H1 (cell line): Measurements from ENCODE around the gene KRT5. TPM values are rescaled to one million over a fixed set of nuclear protein-coding genes. Genes with fewer than 3 reads are reported as not detected.

Experiments
- CTCF ChIA-PET: fragments of 300-600 bp; sonication (Branson Sonifier 250); formaldehyde crosslinking; loops from one replicate; lab custom pipeline; 2021; ENCODE audit not compliant: partially characterized antibody; lab: Charles Lee
- POLR2A ChIA-PET: fragments of 300-600 bp; sonication (Branson Sonifier 250); formaldehyde crosslinking; loops from one replicate; lab custom pipeline; 2021; ENCODE audit warnings: inconsistent platforms; ENCODE audit not compliant: partially characterized antibody; lab: Charles Lee
- DNase-seq, 2 experiments: peaks; one replicate each; pipeline versions ENCODE4 v3.0.0 to v3.0.0-alpha.2; 2010 to 2022; ENCODE audit warnings: low spot score in 2 of 2, low read depth in 1 of 2, mixed read lengths in 1 of 2
- FAIRE-seq: peaks from 2 replicates; lab custom pipeline; 2011; peaks lifted over from hg19 to GRCh38; lab: Jason Lieb, UNC
- H2AFZ ChIP-seq: 2 replicates; pipeline ENCODE4 v1.8.1; 2012; ENCODE audit warnings: low read length, inconsistent platforms
- H2AK5ac ChIP-seq: 2 replicates; pipeline ENCODE4 v1.6.1; 2013; ENCODE audit warnings: low read depth, low read length
- H2BK120ac ChIP-seq: replicated peaks from 2 replicates; pipeline ENCODE3; 2013; ENCODE audit warnings: low read depth, low read length, inconsistent platforms
- H2BK12ac ChIP-seq: 2 replicates; pipeline ENCODE4 v1.6.1; 2013; ENCODE audit warnings: low read depth, low read length
- H2BK15ac ChIP-seq: 2 replicates; pipeline ENCODE4 v1.6.1; 2013; ENCODE audit warnings: low read length
- H2BK20ac ChIP-seq: 2 replicates; pipeline ENCODE4 v1.6.1; 2013; ENCODE audit warnings: low read length
- H2BK5ac ChIP-seq: 2 replicates; pipeline ENCODE4 v1.6.1; 2013; ENCODE audit warnings: low read depth, low read length
- H3K14ac ChIP-seq: 2 replicates; pipeline ENCODE4 v1.6.1; 2013; ENCODE audit warnings: inconsistent platforms; ENCODE audit not compliant: insufficient read length
- H3K18ac ChIP-seq: 2 replicates; pipeline ENCODE4 v1.6.1; 2013; ENCODE audit warnings: low read length; ENCODE audit errors: extremely low read depth
- H3K23ac ChIP-seq: 2 replicates; pipeline ENCODE4 v1.6.1; 2013; ENCODE audit warnings: inconsistent platforms; ENCODE audit not compliant: insufficient read length
- H3K23me2 ChIP-seq: 2 replicates; pipeline ENCODE4 v1.6.1; 2013; ENCODE audit warnings: low read depth, low read length
- H3K27ac ChIP-seq: 2 replicates; pipeline ENCODE4 v1.6.1; 2011; ENCODE audit warnings: low read depth, low read length, inconsistent platforms
- H3K27me3 ChIP-seq, 4 experiments: replicated peaks in 1 of 4; 1 replicate in 1 of 4; 2 replicates in 3 of 4; pipeline versions ENCODE4 v1.6.1 to v1.8.1; 2011 to 2013; ENCODE audit warnings: low read length in 3 of 4, mild to moderate bottlenecking in 3 of 4, inconsistent platforms in 2 of 4, mixed read lengths in 2 of 4, moderate library complexity in 1 of 4; ENCODE audit not compliant: control insufficient read depth in 3 of 4, insufficient read depth in 3 of 4; ENCODE audit errors: extremely low read depth in 1 of 4
- H3K36me3 ChIP-seq, 4 experiments: 2 replicates each; pipeline versions ENCODE4 v1.6.1 to v1.8.1; 2011 to 2013; ENCODE audit warnings: mild to moderate bottlenecking in 4 of 4, low read length in 3 of 4, moderate library complexity in 2 of 4, control low read depth in 1 of 4, inconsistent platforms in 1 of 4; ENCODE audit not compliant: insufficient read depth in 4 of 4, control insufficient read depth in 2 of 4
- H3K4ac ChIP-seq: replicated peaks from 2 replicates; pipeline ENCODE3; 2013; ENCODE audit warnings: low read length, low read depth, mixed read lengths, inconsistent platforms; ENCODE audit not compliant: insufficient read length
- H3K4me1 ChIP-seq, 4 experiments: replicated peaks in 1 of 4; 1 replicate in 1 of 4; 2 replicates in 3 of 4; pipeline versions ENCODE4 v1.6.1 to v1.8.1; 2011 to 2013; ENCODE audit warnings: low read length in 3 of 4, inconsistent platforms in 2 of 4, mixed read lengths in 1 of 4; ENCODE audit not compliant: insufficient read depth in 4 of 4, control insufficient read depth in 3 of 4
- H3K4me2 ChIP-seq, 2 experiments: 2 replicates each; pipeline versions ENCODE4 v1.6.1 to v1.8.1; 2011 to 2013; ENCODE audit warnings: low read depth in 2 of 2, low read length in 2 of 2, control low read depth in 1 of 2, inconsistent platforms in 1 of 2, mild to moderate bottlenecking in 1 of 2; ENCODE audit not compliant: insufficient read depth in 1 of 2
- H3K4me3 ChIP-seq, 4 experiments: fragments of 200-600, 300-600 bp in 1 of 4; sonication (generic), shearing (Covaris generic), sonication (Bioruptor Twin) in 1 of 4; 2 replicates each; pipeline versions ENCODE4 v1.5.1 to v1.8.1; 2011 to 2016; ENCODE audit warnings: low read length in 4 of 4, low read depth in 3 of 4, control low read depth in 2 of 4, inconsistent platforms in 2 of 4, mild to moderate bottlenecking in 2 of 4, mixed read lengths in 1 of 4, moderate library complexity in 1 of 4; ENCODE audit not compliant: insufficient read depth in 2 of 4; ENCODE audit errors: extremely low read depth in 1 of 4
- H3K56ac ChIP-seq: replicated peaks from 2 replicates; pipeline ENCODE3; 2013; ENCODE audit warnings: low read depth, mild to moderate bottlenecking, mixed read lengths, low read length, inconsistent platforms; ENCODE audit not compliant: insufficient read length
- H3K79me1 ChIP-seq: 2 replicates; pipeline ENCODE4 v1.6.1; 2013; ENCODE audit warnings: low read depth, low read length, control low read depth
- H3K79me2 ChIP-seq, 2 experiments: 2 replicates each; pipeline versions ENCODE4 v1.6.1 to v1.8.1; 2012 to 2013; ENCODE audit warnings: low read length in 2 of 2, mild to moderate bottlenecking in 2 of 2, inconsistent platforms in 1 of 2; ENCODE audit not compliant: insufficient read depth in 2 of 2, control insufficient read depth in 1 of 2
- H3K9ac ChIP-seq, 4 experiments: replicated peaks in 1 of 4; 1 replicate in 1 of 4; 2 replicates in 3 of 4; pipeline versions ENCODE4 v1.6.1 to v1.8.1; 2011 to 2013; ENCODE audit warnings: low read depth in 3 of 4, low read length in 3 of 4, control low read depth in 2 of 4, mild to moderate bottlenecking in 2 of 4, moderate library complexity in 2 of 4, inconsistent platforms in 1 of 4; ENCODE audit errors: extremely low read depth in 1 of 4
- H3K9me3 ChIP-seq, 2 experiments: 2 replicates each; pipeline versions ENCODE4 v1.6.1 to v1.8.1; 2012 to 2013; ENCODE audit warnings: mild to moderate bottlenecking in 2 of 2, moderate library complexity in 2 of 2, control low read depth in 1 of 2, inconsistent platforms in 1 of 2, low read depth in 1 of 2, low read length in 1 of 2, mixed read lengths in 1 of 2; ENCODE audit not compliant: insufficient read depth in 2 of 2
- H4K20me1 ChIP-seq, 2 experiments: replicated peaks in 1 of 2; 2 replicates each; pipeline versions ENCODE3 to v1.8.1; 2011 to 2013; ENCODE audit warnings: inconsistent platforms in 2 of 2, low read length in 2 of 2, mild to moderate bottlenecking in 1 of 2; ENCODE audit not compliant: insufficient read depth in 2 of 2, control insufficient read depth in 1 of 2
- H4K5ac ChIP-seq: 2 replicates; pipeline ENCODE4 v1.6.1; 2013; ENCODE audit warnings: low read length, low read depth, mixed read lengths, inconsistent platforms; ENCODE audit not compliant: insufficient read length
- H4K8ac ChIP-seq: 2 replicates; pipeline ENCODE4 v1.8.0; 2013; ENCODE audit warnings: mild to moderate bottlenecking, moderate library complexity, low read length, inconsistent platforms; ENCODE audit not compliant: insufficient read depth; ENCODE audit errors: extremely low read depth
- H4K91ac ChIP-seq: replicated peaks from 2 replicates; pipeline ENCODE3; 2013; ENCODE audit warnings: low read length, mixed read lengths, inconsistent platforms; ENCODE audit not compliant: insufficient read length
- BCL11A ChIP-seq, 2 experiments: IDR thresholded peaks; one replicate each; pipeline ENCODE4 v1.6.1; 2011; ENCODE audit warnings: low read depth in 2 of 2, low read length in 2 of 2, mild to moderate bottlenecking in 2 of 2
- CBX5 ChIP-seq: fragments of 300-800, 300-1000 bp; sonication (generic); IDR thresholded peaks from 2 replicates; pipeline ENCODE4 v1.7.1; 2016; ENCODE audit warnings: antibody characterized with exemption, low read length, low read depth
- CBX8 ChIP-seq: fragments of 300-800, 300-1000 bp; sonication (generic); IDR thresholded peaks from 2 replicates; pipeline ENCODE4 v1.7.1; 2016; ENCODE audit warnings: low read depth, low read length, borderline replicate concordance
- FOSL1 ChIP-seq: IDR thresholded peaks from 2 replicates; pipeline ENCODE4 v1.6.1; 2011; ENCODE audit warnings: mild to moderate bottlenecking, low read depth, low read length, moderate library complexity; ENCODE audit not compliant: insufficient read depth
- GABPA ChIP-seq: IDR thresholded peaks from 2 replicates; pipeline ENCODE4 v1.6.1; 2011; ENCODE audit warnings: mild to moderate bottlenecking, low read length, moderate library complexity, borderline replicate concordance; ENCODE audit not compliant: insufficient read depth
- JUN ChIP-seq: IDR thresholded peaks from 2 replicates; pipeline ENCODE4 v1.6.1; 2011; ENCODE audit warnings: low read depth, mild to moderate bottlenecking, improper control_type of control experiment, low read length
- RNF2 ChIP-seq: fragments of 200-900, 300-1000 bp; sonication (generic); IDR thresholded peaks from 2 replicates; pipeline ENCODE4 v1.7.1; 2016; ENCODE audit warnings: borderline replicate concordance, low read depth, mild to moderate bottlenecking, antibody characterized with exemption, low read length; ENCODE audit not compliant: poor library complexity, severe bottlenecking; ENCODE audit errors: missing control alignments
- SIRT6 ChIP-seq: IDR thresholded peaks from one replicate; pipeline ENCODE4 v1.7.1; 2012; ENCODE audit warnings: low read length, inconsistent platforms
- SP2 ChIP-seq: IDR thresholded peaks from 2 replicates; pipeline ENCODE4 v1.6.1; 2012; ENCODE audit warnings: mild to moderate bottlenecking, low read length, inconsistent platforms
- SRF ChIP-seq: IDR thresholded peaks from 2 replicates; pipeline ENCODE4 v1.6.1; 2011; ENCODE audit warnings: mild to moderate bottlenecking, low read depth, low read length, moderate library complexity
- TAF1 ChIP-seq: IDR thresholded peaks from 2 replicates; pipeline ENCODE4 v1.6.1; 2011; ENCODE audit warnings: mild to moderate bottlenecking, low read depth, low read length
- TBP ChIP-seq: IDR thresholded peaks from 2 replicates; pipeline ENCODE4 v1.6.1; 2011; ENCODE audit warnings: low read depth, low read length, improper control_type of control experiment
- WGBS, 2 experiments: shearing (Covaris generic) in 1 of 2; methylation state at CpG; one replicate each; pipeline versions ENCODE4 v1.1.6 to v1.1.7; 2013 to 2015; ENCODE audit warnings: low lambda C conversion rate in 2 of 2, mixed read lengths in 2 of 2, inconsistent platforms in 1 of 2, low coverage in 1 of 2, missing lambda C conversion rate in 1 of 2; ENCODE audit not compliant: insufficient replicate concordance in 2 of 2, insufficient coverage in 1 of 2, insufficient read length in 1 of 2; ENCODE audit errors: extremely low coverage in 1 of 2, missing lambda C conversion rate in 1 of 2; 5-methylcytosine and 5-hydroxymethylcytosine counted together
- polyA plus RNA-seq, 7 experiments: library from polyadenylated mRNA; depleted of rRNA in 3 of 7; stranded (reverse) in 5 of 7; unstranded in 2 of 7; fragments of >200 nt in 5 of 7; fragments of 200-250 nt in 2 of 7; gene quantifications; 1 replicate in 5 of 7; 2 replicates in 1 of 7; 4 replicates in 1 of 7; pipeline versions ENCODE4 v1.2.1 to v1.2.3, GENCODE V29; 2011 to 2013; ENCODE audit warnings: missing spikeins in 2 of 7, mixed read lengths in 2 of 7
- total RNA-seq: library from RNA; stranded (reverse); fragmentation: NEBNext Ultra II Directional; extraction: Animal tissue kit (Norgen Biotek cat#: 25700); gene quantifications from 2 replicates; pipeline ENCODE4 v1.2.1, GENCODE V29; 2021

KRT5 gene
- total and polyA plus RNA-seq, 2 of the 8 experiments (the other 6 are each of a cell fraction or from before 2014, with no cell fraction given): 0.18 TPM; not detected in 1

DNA sequence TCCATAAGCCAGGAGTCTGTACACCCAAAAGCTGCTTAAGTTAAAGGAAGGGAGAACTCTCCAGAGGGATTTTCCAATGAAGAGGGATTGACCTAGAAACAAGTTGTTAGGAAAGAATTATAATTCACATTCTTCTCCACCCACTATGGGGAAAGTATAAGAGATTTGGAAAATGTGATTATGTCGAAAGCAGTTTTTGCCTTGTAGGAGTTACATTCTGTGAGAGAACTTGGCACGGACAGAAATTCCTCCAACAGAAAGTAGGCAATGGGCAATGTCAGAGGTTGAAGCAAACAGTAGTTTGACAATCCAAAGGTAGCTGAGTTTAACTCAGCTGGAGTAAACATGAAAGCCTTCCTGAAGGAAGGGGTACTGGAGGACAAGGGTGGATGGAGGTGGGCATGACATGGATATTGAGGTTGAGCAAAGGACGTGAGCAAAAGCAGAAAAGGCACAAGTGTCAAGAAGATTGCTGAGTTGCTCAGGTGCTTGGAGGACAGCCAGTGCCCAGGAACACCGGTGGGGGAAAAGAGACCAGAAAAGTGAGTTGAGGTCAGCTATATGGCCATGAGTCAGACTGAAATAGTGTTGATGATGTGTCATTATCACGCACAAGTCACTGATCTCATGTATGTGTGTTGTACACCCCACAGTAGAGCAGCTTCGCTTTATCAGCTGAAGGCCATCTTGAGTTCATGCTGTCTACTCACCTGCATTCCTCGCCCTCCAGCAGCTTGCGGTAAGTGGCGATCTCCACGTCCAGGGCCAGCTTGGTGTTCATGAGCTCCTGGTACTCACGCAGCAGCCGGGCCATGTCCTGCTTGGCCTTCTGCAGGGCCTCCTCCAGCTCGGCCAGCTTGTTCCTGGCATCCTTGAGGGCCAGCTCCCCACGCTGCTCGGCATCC lies 4.0 kb downstream of the KRT5 start:
- H3K4me2 ChIP-seq: no peak overlapping the region
- H2AFZ ChIP-seq: no peak overlapping the region
- H4K20me1 ChIP-seq: no peaks in the 10 kb centered on the region
- no peaks in the 10 kb centered on the region for H3K27me3 ChIP-seq
- no peak overlapping the region for H3K27ac ChIP-seq
- H3K23me2 ChIP-seq: no peaks in the 10 kb centered on the region; the same call in 1 of the 2 replicates
- H3K4ac ChIP-seq: no peak overlapping the region
- DNase-seq (peak in 1 of 2 experiments; percentile 16), FAIRE-seq (no peak)
- no peak overlapping the region for H4K8ac ChIP-seq
- H3K79me1 ChIP-seq: no peaks in the 10 kb centered on the region
- no peak overlapping the region for H3K9ac ChIP-seq
- ChIA-PET POLR2A (no interaction called here), CTCF (interaction anchor here (0.7 to 4.5 kb wide), 12 partner anchors 9 to 363 kb away, joined by 3 to 29 read pairs (median 3); no protein-coding TSS in a partner anchor)
- H3K36me3 ChIP-seq: no peaks in the 10 kb centered on the region
- no peak overlapping the region for H2BK12ac ChIP-seq
- H2BK15ac ChIP-seq: no peak overlapping the region
- H3K4me1 ChIP-seq: no peaks in the 10 kb centered on the region
- no peak overlapping the region for H4K91ac ChIP-seq
- H3K4me3 ChIP-seq: no peak overlapping the region
- no peak overlapping the region for H4K5ac ChIP-seq
- peaks cover 0 to 2% of the 10 kb centered on the region in 2 experiments; a peak in 1 of 4 replicates for H3K9me3 ChIP-seq
- no peaks in the 10 kb centered on the region for H3K79me2 ChIP-seq
- WGBS, 2 experiments: 81% methylated on average over 15 of the region's 15 CpGs; no CpG with 5 or more reads in 1 of the 2 experiments
- H2BK120ac ChIP-seq: no peak overlapping the region
- no peak overlapping the region for H3K56ac ChIP-seq
- H3K23ac ChIP-seq: no peak overlapping the region
- peak overlapping the region; percentile 71; the same call in 1 of the 2 replicates for H2BK5ac ChIP-seq
- H2BK20ac ChIP-seq: no peak overlapping the region
- H3K18ac ChIP-seq: no peak overlapping the region
- H2AK5ac ChIP-seq: no peak overlapping the region
- no peak overlapping the region for H3K14ac ChIP-seq
- TF ChIP-seq RNF2 (no peak), FOSL1 (no peak), SP2 (no peak), BCL11A (IDR thresholded peaks at IDR 0.05; ENCODE audit: low read depth in 2 of 2, low read length in 2 of 2) (no peak), CBX8 (no peak), GABPA (no peak), JUN (no peak), TBP (no peak), TAF1 (no peak), SIRT6 (no peak), SRF (no peak), CBX5 (no peak)
